ENCODE results near the gene CACNA2D4. TPM values are rescaled to one million over a fixed set of nuclear protein-coding genes. Genes with fewer than 3 reads are reported as not detected.

Gene CACNA2D4
- total RNA-seq, 4 donors from 2014 or later: 10.1 to 16.2 (median 11.4) TPM

DNA sequence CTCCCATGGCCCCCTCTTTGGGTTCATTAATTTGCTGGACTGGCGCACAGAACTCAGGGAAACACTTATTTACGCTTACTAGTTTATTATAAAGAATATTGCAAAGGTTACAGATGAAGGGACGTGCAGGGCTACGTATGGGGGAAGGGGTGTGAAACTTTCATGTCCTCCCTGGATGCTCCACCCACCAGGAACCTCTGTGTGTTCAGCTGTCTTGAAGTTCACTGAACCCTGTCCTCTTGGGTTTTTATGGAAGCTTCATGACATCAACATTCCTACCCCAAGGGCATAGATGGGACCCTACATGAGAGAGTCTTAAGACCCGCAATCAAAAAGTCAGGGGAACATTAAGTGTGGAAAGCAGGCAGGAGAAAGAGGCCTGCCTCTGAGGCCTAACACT, 169.4 kb downstream of the CACNA2D4 start:
- Histone ChIP-seq H3K27me3 (no peaks in the 10 kb centered on the region), H3K9me3 (peaks cover 0 to 22% (median 0%) of the 10 kb centered on the region in 4 donors), H3K27ac (no peak overlapping the region), H3K4me1 (peaks cover 0 to 19% (median 0%) of the 10 kb centered on the region in 4 donors), H3K36me3 (peaks cover 0 to 35% (median 0%) of the 10 kb centered on the region in 3 donors), H3K4me3 (no peak overlapping the region)
- DNase-seq (ENCODE audit: low spot score in 2 of 2): no peak
- TF ChIP-seq, protein P1, sequence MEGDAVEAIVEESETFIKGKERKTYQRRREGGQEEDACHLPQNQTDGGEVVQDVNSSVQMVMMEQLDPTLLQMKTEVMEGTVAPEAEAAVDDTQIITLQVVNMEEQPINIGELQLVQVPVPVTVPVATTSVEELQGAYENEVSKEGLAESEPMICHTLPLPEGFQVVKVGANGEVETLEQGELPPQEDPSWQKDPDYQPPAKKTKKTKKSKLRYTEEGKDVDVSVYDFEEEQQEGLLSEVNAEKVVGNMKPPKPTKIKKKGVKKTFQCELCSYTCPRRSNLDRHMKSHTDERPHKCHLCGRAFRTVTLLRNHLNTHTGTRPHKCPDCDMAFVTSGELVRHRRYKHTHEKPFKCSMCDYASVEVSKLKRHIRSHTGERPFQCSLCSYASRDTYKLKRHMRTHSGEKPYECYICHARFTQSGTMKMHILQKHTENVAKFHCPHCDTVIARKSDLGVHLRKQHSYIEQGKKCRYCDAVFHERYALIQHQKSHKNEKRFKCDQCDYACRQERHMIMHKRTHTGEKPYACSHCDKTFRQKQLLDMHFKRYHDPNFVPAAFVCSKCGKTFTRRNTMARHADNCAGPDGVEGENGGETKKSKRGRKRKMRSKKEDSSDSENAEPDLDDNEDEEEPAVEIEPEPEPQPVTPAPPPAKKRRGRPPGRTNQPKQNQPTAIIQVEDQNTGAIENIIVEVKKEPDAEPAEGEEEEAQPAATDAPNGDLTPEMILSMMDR (IDR thresholded peaks at IDR 0.05): no peak
- TF ChIP-seq POLR2A (IDR thresholded peaks at IDR 0.05) (no peak), EP300 (IDR thresholded peaks at IDR 0.05) (no peak)
- 95 to 98% methylated on average over 5 of the region's 5 CpGs for WGBS, 2 donors

DNA sequence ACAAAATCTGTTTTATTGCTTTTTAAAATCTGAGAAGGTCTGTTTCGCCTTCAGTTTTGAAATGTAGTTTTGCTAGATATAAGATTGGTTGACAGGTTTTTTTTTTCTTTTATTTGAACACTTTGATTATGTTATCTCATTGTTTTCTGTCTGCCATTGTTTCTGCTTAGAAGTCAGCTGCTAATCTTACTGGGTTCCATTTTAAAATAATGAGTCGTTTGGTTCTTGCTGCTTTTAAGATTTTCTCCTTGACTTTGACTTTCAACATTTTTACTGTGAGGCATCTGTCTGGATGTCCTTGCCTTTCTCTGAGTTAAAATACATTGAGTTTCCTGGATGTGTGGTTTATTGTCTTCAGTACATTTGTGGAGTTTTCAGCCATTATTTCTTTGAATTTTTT, 170.8 kb downstream of the CACNA2D4 start:
- Histone ChIP-seq H3K9me3 (peaks cover 0 to 22% (median 0%) of the 10 kb centered on the region in 4 donors), H3K4me1 (peaks cover 0 to 23% (median 0%) of the 10 kb centered on the region in 4 donors), H3K4me3 (no peak overlapping the region), H3K27me3 (no peaks in the 10 kb centered on the region), H3K36me3 (peaks cover 0 to 35% (median 0%) of the 10 kb centered on the region in 3 donors), H3K27ac (no peak overlapping the region)
- TF ChIP-seq POLR2A (IDR thresholded peaks at IDR 0.05) (no peak), EP300 (IDR thresholded peaks at IDR 0.05) (no peak)
- TF ChIP-seq, protein P1 (IDR thresholded peaks at IDR 0.05): no peak
- DNase-seq (ENCODE audit: low spot score in 2 of 2): no peak
- 94 to 100% methylated on average over 2 of the region's 2 CpGs for WGBS, 2 donors

DNA sequence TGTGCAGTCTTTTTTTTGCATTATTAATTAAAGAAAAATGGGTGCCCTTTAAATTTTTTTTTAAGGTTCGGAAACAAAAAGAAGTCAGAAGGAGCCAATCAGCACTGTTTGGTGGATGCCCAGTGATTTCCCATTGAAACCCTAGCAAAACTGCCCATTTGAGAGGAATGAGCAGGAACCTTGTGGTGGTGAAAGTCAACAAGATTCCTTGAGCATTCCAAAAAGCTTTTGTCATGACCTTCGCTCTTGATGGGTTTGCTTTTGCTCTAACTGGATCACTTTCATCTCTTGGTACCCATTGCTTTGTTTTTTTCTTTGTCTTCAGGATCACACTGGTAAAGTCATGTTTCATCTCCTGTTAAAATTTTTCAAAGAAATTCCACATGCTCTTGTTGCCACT, 173.5 kb downstream of the CACNA2D4 start:
- H3K4me3 ChIP-seq: no peak overlapping the region
- TF ChIP-seq POLR2A (IDR thresholded peaks at IDR 0.05) (no peak), EP300 (IDR thresholded peaks at IDR 0.05) (no peak)
- TF ChIP-seq, protein P1 (IDR thresholded peaks at IDR 0.05): no peak
- peaks cover 0 to 46% (median 0%) of the 10 kb centered on the region in 4 donors for H3K4me1 ChIP-seq
- peaks cover 0 to 22% (median 0%) of the 10 kb centered on the region in 4 donors for H3K9me3 ChIP-seq
- WGBS, 2 donors: 92 to 94% methylated on average over 2 of the region's 2 CpGs
- no peak for DNase-seq (ENCODE audit: low spot score in 2 of 2)
- no peaks in the 10 kb centered on the region for H3K27me3 ChIP-seq
- no peak overlapping the region for H3K27ac ChIP-seq
- peaks cover 0 to 35% (median 0%) of the 10 kb centered on the region in 3 donors for H3K36me3 ChIP-seq

Other genes with a start within 250 kb of the CACNA2D4 start
- gene ADIPOR2, start 227.6 kb downstream of the CACNA2D4 start, total RNA-seq: 100 to 1,000 TPM in 1 of 4 donors, 10 to 100 TPM in 3; 66.6 to 123 (median 72.1) TPM
- gene LRTM2, start 98.1 kb downstream of the CACNA2D4 start, total RNA-seq: not detected
- 10 to 100 TPM in 3 of 4 donors, 1 to 10 TPM in 1; 7.5 to 21.0 (median 13.3) TPM for gene DCP1B, start 85.8 kb upstream of the CACNA2D4 start, total RNA-seq
- gene CACNA1C, start 134.3 kb upstream of the CACNA2D4 start, total RNA-seq: 10 to 100 TPM in 1 of 4 donors, 1 to 10 TPM in 3; 5.2 to 12.9 (median 6.3) TPM